OCI-LY7 (cell line): ENCODE measurements around the gene HBM.

Experiments used
- CTCF ChIP-seq: fragments of 200-600 bp; sonication (generic); conservative IDR thresholded peaks from 2 replicates; pipeline ENCODE4 v1.5.1; 2014; ENCODE audit warnings: mild to moderate bottlenecking, antibody characterized with exemption, low read length, moderate library complexity, mixed read lengths
- EZH2phosphoT487 ChIP-seq: fragments of 200-600 bp; sonication (generic); IDR thresholded peaks from 2 replicates; pipeline ENCODE4 v1.6.1; 2018; ENCODE audit warnings: low read depth, borderline replicate concordance, mild to moderate bottlenecking, mixed run types, antibody characterized with exemption, low read length, moderate library complexity, mixed read lengths

DNA sequence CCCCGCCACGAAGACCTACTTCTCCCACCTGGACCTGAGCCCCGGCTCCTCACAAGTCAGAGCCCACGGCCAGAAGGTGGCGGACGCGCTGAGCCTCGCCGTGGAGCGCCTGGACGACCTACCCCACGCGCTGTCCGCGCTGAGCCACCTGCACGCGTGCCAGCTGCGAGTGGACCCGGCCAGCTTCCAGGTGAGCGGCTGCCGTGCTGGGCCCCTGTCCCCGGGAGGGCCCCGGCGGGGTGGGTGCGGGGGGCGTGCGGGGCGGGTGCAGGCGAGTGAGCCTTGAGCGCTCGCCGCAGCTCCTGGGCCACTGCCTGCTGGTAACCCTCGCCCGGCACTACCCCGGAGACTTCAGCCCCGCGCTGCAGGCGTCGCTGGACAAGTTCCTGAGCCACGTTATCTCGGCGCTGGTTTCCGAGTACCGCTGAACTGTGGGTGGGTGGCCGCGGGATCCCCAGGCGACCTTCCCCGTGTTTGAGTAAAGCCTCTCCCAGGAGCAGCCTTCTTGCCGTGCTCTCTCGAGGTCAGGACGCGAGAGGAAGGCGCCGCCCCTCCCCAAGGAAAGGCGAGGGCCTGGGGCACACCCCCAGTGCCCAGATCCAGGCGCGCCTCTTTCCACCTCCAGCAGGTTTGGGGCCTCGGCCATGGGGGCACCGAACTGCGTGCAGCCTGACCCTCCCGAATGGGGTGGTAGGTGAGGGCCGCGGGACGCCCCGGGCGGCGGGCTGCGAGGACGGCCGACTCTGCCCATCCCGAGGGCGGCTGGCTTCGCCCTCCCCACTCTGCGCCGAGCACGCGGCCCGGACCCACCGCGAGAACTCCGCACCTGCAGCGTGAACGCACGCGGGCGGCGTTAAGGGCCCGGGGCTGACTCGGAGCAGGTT lies 15.1 kb downstream of the HBM start:
- no peak for TF ChIP-seq CTCF
- no peak for TF ChIP-seq EZH2phosphoT487
